GM23338 (cell line): ENCODE results near the gene RWDD1.

Experiments
- CREB1 ChIP-seq: fragments of 250-450 bp; sonication (Bioruptor Pico); IDR thresholded peaks from 2 replicates; pipeline ENCODE4 v1.5.0; 2020; ENCODE audit warnings: low read depth, mild to moderate bottlenecking, moderate library complexity
- CTCF ChIP-seq, 2 experiments: fragments of 200-600 bp in 1 of 2; sonication (generic) in 1 of 2; conservative IDR thresholded peaks; 2 replicates each; pipeline versions ENCODE4 v1.5.1 to v1.6.1; 2016 to 2017; ENCODE audit warnings: antibody characterized with exemption in 2 of 2, low read depth in 2 of 2, mild to moderate bottlenecking in 2 of 2, moderate library complexity in 1 of 2
- ETS1 ChIP-seq: IDR thresholded peaks from 2 replicates; pipeline ENCODE4 v1.6.1; 2016; ENCODE audit warnings: antibody characterized with exemption
- EZH2 ChIP-seq: fragments of 200-600 bp; sonication (generic); IDR thresholded peaks from one replicate; pipeline ENCODE4 v1.8.0; 2017; ENCODE audit warnings: antibody characterized with exemption, mild to moderate bottlenecking, low read depth; ENCODE audit not compliant: unreplicated experiment
- EZH2phosphoT487 ChIP-seq: fragments of 200-600 bp; sonication (generic); IDR thresholded peaks from one replicate; pipeline ENCODE4 v1.8.1; 2018; ENCODE audit warnings: antibody characterized with exemption; ENCODE audit not compliant: unreplicated experiment
- JUNB ChIP-seq: IDR thresholded peaks from one replicate; pipeline ENCODE4 v1.6.1; 2016; ENCODE audit warnings: antibody characterized with exemption; ENCODE audit not compliant: unreplicated experiment
- POLR2AphosphoS5 ChIP-seq: IDR thresholded peaks from 2 replicates; pipeline ENCODE4 v1.6.1; 2016; ENCODE audit warnings: antibody characterized with exemption, low read depth
- REST ChIP-seq: IDR thresholded peaks from one replicate; pipeline ENCODE4 v1.6.1; 2018; ENCODE audit warnings: antibody characterized with exemption; ENCODE audit not compliant: unreplicated experiment
- STAT1 ChIP-seq: IDR thresholded peaks from one replicate; pipeline ENCODE4 v1.6.1; 2016; ENCODE audit warnings: antibody characterized with exemption; ENCODE audit not compliant: unreplicated experiment
- ZNF331 ChIP-seq: fragments of 250-450 bp; sonication (Bioruptor Pico); IDR thresholded peaks from 2 replicates; pipeline ENCODE4 v1.5.0; 2020; ENCODE audit warnings: low read depth, mild to moderate bottlenecking, moderate library complexity

GRCh38 chr6:116545651-116546050 lies 25.7 kb upstream of the RWDD1 start, which contains the start of gene TRAPPC3L:
- TF ChIP-seq CTCF (conservative IDR thresholded peaks at IDR 0.05; ENCODE audit: low read depth in 2 of 2) (no peak), EZH2 (no peak), POLR2AphosphoS5 (no peak), ETS1 (no peak), EZH2phosphoT487 (no peak), STAT1 (no peak), CREB1 (CRISPR knock-in tag) (no peak), ZNF331 (CRISPR knock-in tag) (no peak), REST (no peak), JUNB (no peak)
